Gastroesophageal sphincter (tissue), 3 donors: ENCODE results near the gene TP73.

ENCODE experiments used
- CTCF ChIP-seq, 4 experiments: fragments of 200-600 bp in 2 of 4; fragments of 450-650 bp in 2 of 4; sonication (generic) in 1 of 4; IDR thresholded peaks; one replicate each; pipeline ENCODE4 v1.5.1; 2017 to 2019; ENCODE audit warnings: antibody characterized with exemption in 4 of 4, mild to moderate bottlenecking in 2 of 4, moderate library complexity in 2 of 4
- POLR2A ChIP-seq, 2 donors: fragments of 450-650 bp; IDR thresholded peaks; one replicate each; pipeline ENCODE4 v1.6.1; 2017; ENCODE audit warnings: antibody characterized with exemption in 2 of 2, mild to moderate bottlenecking in 2 of 2, moderate library complexity in 1 of 2

- TF ChIP-seq CTCF (IDR thresholded peaks at IDR 0.05): no peak
- no peak for TF ChIP-seq POLR2A (IDR thresholded peaks at IDR 0.05)
These were observed 66.4 kb downstream of the TP73 start for GRCh38 chr1:3718764-3719163.
